Hippocampal formation (tissue), 2 donors: ENCODE data around the gene DCST2.

Experiments
- DNase-seq, 2 donors: peaks; one replicate each; lab custom pipeline; 2025; lab: John Stamatoyannopoulos, UW

DCST2 gene

GRCh38 chr1:154975409-154976059 is 58.0 kb downstream of the DCST2 start:
- no peak for DNase-seq

GRCh38 chr1:154974808-154975408 is 58.7 kb downstream of the DCST2 start:
- peak; percentile 87 to 90 for DNase-seq

GRCh38 chr1:154974102-154974807 is 59.3 kb downstream of the DCST2 start, which contains the start of gene CKS1B:
Gene CKS1B, plus strand, starts transcription at chr1:154974681. Its CDS starts 65 bp downstream, at chr1:154974746.
- peak; percentile 98 to 99 for DNase-seq

GRCh38 chr1:154973344-154974101 is 60.1 kb downstream of the DCST2 start:
- peak; percentile 59 to 61 for DNase-seq

GRCh38 chr1:154972517-154973343 is 60.9 kb downstream of the DCST2 start:
- DNase-seq = peak in 1 of 2 donors; percentile 23

GRCh38 chr1:154972213-154972516 is 61.4 kb downstream of the DCST2 start:
- DNase-seq = no peak

GRCh38 chr1:154971341-154971998 is 62.1 kb downstream of the DCST2 start:
- DNase-seq = no peak

- peak; percentile 61 to 78 for DNase-seq
Observed at GRCh38 chr1:154970631-154971340, 62.8 kb downstream of the DCST2 start, which contains the start of gene SHC1. Gene SHC1, minus strand, starts transcription at chr1:154970747. Its CDS starts 221 bp downstream, at chr1:154970526.

- DNase-seq = no peak
Observed at GRCh38 chr1:154969860-154970452, 63.6 kb downstream of the DCST2 start.

- no peak for DNase-seq
Observed at GRCh38 chr1:154969246-154969645, 64.3 kb downstream of the DCST2 start.

- no peak for DNase-seq
Observed at GRCh38 chr1:154968731-154969130, 64.8 kb downstream of the DCST2 start.
